IMR-90 (cell line): ENCODE measurements around the gene SLC22A4.
A peak's percentile ranks its signal among the peaks of the same experiment; 100 is the strongest.

Experiments
- BHLHE40 ChIP-seq: fragments of 150-350 bp; IDR thresholded peaks from 2 replicates; pipeline ENCODE4 v1.6.1; 2016; ENCODE audit warnings: mild to moderate bottlenecking, low read depth, low read length
- CEBPB ChIP-seq: IDR thresholded peaks from 2 replicates; pipeline ENCODE4 v1.6.1; 2012; ENCODE audit warnings: low read depth, low read length, improper control_type of control experiment
- FOS ChIP-seq: fragments of 150-350 bp; IDR thresholded peaks from 2 replicates; pipeline ENCODE4 v1.6.1; 2016; ENCODE audit warnings: low read depth, low read length
- MAFK ChIP-seq: IDR thresholded peaks from 2 replicates; pipeline ENCODE4 v1.6.1; 2012; ENCODE audit warnings: low read depth, low read length, improper control_type of control experiment
- MAZ ChIP-seq: IDR thresholded peaks from 2 replicates; pipeline ENCODE4 v1.6.1; 2012; ENCODE audit warnings: low read depth, mild to moderate bottlenecking, low read length, improper control_type of control experiment, moderate library complexity, borderline replicate concordance
- MXI1 ChIP-seq: IDR thresholded peaks from 2 replicates; pipeline ENCODE4 v1.6.1; 2012; ENCODE audit warnings: low read depth, mild to moderate bottlenecking, low read length, moderate library complexity, borderline replicate concordance
- NFE2L2 ChIP-seq: fragments of 150-350 bp; IDR thresholded peaks from 2 replicates; pipeline ENCODE4 v1.6.1; 2016; ENCODE audit warnings: low read depth, mild to moderate bottlenecking, low read length
- POLR2A ChIP-seq: IDR thresholded peaks from 2 replicates; pipeline ENCODE4 v1.6.1; 2012; ENCODE audit warnings: mild to moderate bottlenecking, low read depth, low read length
- RAD21 ChIP-seq: IDR thresholded peaks from 2 replicates; pipeline ENCODE4 v1.6.1; 2012; ENCODE audit warnings: low read length, improper control_type of control experiment
- RFX5 ChIP-seq: IDR thresholded peaks from 2 replicates; pipeline ENCODE4 v1.8.0; 2012; ENCODE audit warnings: low read depth, mild to moderate bottlenecking, low read length, moderate library complexity
- TF ChIP-seq, protein P1 (sequence below): conservative IDR thresholded peaks from 2 replicates; pipeline ENCODE4 v1.5.1; 2012; ENCODE audit warnings: mild to moderate bottlenecking, low read depth, low read length, improper control_type of control experiment
- TF ChIP-seq, protein P2 (sequence below): fragments of 150-350 bp; IDR thresholded peaks from 2 replicates; pipeline ENCODE4 v1.6.1; 2016; ENCODE audit warnings: low read depth, mild to moderate bottlenecking, low read length, moderate library complexity, borderline replicate concordance
- TF ChIP-seq, protein P3 (sequence below): fragments of 150-350 bp; IDR thresholded peaks from 2 replicates; pipeline ENCODE4 v1.6.1; 2017; ENCODE audit warnings: mild to moderate bottlenecking, antibody characterized with exemption, low read length, low read depth

DNA sequence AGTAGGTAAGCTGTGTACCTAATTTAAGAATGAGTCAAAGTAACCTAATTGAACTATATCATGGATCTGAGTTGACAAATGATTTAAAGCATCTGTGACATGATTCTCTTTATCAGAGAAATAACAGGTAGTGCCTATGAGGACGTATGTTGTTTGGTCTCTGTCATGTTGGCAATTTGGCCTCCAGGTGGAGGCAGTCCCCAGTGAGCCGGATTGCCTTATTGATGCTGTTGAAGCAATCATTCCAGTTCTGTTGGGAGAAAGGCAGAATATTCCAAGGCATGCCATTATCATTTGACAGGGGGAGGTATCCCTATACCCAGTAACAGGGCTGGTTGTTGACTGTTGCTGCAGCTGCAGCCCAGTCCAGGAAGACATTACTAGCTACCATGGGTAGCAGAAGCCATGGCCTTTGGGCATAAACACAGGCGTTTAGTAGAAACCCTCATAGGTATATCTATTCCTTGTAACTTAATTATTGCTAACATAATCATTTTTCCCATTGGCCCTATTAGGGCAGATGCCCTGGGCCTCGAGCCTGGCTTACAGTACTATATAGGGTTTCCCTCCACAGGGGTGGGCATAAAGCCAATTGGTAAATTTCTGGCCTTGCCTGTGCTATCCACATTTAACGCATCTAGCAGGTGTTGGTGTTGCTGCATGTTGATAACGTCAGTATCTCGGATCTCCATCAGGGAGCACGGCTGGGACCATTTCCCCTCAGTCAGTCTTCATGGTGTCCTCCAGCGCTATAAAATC, 12.2 kb upstream of the SLC22A4 start:
- TF ChIP-seq, protein P1, sequence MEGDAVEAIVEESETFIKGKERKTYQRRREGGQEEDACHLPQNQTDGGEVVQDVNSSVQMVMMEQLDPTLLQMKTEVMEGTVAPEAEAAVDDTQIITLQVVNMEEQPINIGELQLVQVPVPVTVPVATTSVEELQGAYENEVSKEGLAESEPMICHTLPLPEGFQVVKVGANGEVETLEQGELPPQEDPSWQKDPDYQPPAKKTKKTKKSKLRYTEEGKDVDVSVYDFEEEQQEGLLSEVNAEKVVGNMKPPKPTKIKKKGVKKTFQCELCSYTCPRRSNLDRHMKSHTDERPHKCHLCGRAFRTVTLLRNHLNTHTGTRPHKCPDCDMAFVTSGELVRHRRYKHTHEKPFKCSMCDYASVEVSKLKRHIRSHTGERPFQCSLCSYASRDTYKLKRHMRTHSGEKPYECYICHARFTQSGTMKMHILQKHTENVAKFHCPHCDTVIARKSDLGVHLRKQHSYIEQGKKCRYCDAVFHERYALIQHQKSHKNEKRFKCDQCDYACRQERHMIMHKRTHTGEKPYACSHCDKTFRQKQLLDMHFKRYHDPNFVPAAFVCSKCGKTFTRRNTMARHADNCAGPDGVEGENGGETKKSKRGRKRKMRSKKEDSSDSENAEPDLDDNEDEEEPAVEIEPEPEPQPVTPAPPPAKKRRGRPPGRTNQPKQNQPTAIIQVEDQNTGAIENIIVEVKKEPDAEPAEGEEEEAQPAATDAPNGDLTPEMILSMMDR, result no peak
- TF ChIP-seq CEBPB (no peak), MXI1 (no peak), RAD21 (no peak), MAFK (peak; percentile 8; the same call in 1 of the 2 replicates), POLR2A (no peak), NFE2L2 (no peak), FOS (no peak), RFX5 (no peak), BHLHE40 (no peak), MAZ (no peak)
- TF ChIP-seq, protein P2, sequence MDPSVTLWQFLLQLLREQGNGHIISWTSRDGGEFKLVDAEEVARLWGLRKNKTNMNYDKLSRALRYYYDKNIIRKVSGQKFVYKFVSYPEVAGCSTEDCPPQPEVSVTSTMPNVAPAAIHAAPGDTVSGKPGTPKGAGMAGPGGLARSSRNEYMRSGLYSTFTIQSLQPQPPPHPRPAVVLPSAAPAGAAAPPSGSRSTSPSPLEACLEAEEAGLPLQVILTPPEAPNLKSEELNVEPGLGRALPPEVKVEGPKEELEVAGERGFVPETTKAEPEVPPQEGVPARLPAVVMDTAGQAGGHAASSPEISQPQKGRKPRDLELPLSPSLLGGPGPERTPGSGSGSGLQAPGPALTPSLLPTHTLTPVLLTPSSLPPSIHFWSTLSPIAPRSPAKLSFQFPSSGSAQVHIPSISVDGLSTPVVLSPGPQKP, result no peak
- TF ChIP-seq, protein P3, sequence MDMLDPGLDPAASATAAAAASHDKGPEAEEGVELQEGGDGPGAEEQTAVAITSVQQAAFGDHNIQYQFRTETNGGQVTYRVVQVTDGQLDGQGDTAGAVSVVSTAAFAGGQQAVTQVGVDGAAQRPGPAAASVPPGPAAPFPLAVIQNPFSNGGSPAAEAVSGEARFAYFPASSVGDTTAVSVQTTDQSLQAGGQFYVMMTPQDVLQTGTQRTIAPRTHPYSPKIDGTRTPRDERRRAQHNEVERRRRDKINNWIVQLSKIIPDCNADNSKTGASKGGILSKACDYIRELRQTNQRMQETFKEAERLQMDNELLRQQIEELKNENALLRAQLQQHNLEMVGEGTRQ, result no peak
